ENCODE measurements around the gene TEP1.

The TEP1 gene

DNA sequence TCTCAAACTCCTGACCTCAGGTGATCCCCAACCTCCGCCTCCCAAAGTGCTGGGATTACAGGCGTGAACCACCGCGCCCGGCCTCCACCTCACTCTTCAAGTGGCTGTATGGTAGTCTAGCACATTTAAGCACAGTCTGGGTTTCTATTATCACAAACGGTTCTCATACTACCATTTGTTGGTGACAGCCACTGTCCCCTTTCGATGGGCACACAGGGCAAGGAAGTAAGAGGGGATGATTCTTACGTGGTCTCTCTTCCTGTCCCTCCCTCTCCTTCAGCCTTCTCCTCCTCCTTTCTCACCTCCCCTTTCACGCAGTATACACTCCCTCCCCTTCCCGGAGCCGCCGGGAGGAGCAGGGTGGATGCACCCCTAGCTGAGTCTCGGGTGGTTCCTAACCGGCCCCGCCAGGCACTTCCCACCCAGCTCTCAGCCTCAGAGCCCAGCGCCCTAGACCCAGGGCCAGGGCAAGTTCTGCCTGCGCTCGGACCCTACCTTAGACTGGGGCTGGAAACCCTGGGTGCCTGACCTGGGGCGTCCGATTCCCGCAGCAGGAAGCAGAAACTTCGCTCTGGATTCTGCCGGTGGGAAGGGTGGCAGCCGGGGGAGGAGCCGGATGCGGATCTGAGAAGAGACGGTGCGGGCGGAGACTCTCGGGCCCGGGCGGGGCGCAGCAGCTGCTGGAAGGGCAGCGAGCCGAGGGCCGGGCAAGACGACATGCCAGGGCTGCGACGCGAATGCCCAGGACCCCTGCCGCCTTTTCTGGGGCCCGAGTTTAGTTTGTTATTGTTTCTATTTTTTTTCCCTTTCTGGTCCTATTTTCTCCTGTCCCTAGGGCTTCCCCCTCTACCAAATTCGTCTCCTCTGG lies at the start of gene TEP1:
TSS of gene TEP1 (minus strand) at position 626 of the 868 bp plus-strand sequence. CDS start 5,062 bp downstream, outside the sequence.
- TF ChIP-seq, protein P1, sequence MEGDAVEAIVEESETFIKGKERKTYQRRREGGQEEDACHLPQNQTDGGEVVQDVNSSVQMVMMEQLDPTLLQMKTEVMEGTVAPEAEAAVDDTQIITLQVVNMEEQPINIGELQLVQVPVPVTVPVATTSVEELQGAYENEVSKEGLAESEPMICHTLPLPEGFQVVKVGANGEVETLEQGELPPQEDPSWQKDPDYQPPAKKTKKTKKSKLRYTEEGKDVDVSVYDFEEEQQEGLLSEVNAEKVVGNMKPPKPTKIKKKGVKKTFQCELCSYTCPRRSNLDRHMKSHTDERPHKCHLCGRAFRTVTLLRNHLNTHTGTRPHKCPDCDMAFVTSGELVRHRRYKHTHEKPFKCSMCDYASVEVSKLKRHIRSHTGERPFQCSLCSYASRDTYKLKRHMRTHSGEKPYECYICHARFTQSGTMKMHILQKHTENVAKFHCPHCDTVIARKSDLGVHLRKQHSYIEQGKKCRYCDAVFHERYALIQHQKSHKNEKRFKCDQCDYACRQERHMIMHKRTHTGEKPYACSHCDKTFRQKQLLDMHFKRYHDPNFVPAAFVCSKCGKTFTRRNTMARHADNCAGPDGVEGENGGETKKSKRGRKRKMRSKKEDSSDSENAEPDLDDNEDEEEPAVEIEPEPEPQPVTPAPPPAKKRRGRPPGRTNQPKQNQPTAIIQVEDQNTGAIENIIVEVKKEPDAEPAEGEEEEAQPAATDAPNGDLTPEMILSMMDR (IDR thresholded peaks at IDR 0.05) = no peak
- H3K36me3 ChIP-seq = peaks cover 4% of the 10 kb centered on the region

DNA sequence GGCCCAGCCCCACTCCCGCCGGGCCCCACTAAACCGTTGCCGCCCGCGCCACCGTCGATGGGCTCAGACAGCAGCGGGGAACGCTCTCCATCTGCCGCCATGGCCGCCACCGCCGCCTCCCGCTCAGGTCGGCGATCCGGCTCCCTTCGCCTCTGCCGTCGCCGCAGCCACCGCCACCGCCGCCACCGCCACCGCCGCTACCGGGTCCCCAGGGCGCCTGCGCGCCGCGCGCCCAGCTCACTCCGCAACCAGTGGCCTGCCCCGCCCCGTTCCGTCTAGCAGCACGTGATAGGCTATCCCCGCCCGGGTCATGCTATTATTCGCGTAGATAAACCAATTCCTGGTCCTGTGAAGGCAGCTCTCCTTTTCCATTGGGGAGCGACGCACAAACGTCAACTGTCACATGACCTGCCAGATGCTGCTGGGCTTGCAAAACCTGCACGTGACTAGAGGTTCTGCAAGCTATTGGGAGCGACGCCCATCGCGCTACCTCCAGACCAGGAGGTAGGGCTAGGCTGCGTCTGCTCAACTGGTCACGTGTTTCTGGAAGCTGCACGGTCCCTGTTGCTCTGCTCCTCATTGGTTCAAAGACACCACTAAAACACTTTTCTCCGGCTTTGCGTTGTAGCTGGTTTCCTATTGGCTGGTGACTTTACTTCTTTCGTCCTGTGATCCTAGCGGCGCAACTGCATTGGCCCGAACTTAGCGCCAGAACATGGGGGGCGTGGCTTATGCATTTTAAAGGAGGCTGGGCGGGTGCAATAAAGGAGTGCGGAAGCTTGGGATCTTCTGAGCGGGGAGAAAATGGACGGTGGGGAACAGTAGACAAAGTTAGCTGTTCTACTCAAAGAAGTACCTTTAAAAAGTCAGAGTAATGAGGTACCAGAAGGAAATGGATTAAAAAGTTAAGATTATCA lies 48.2 kb upstream of the TEP1 start, which contains the start of gene PIP4P1:
TSS of gene PIP4P1 (minus strand) at position 210 of the 917 bp plus-strand sequence. CDS start at position 101, 109 bp downstream.
- H3K27ac ChIP-seq = peak within 1 kb of the TSS; percentile 88
- peaks cover 48 to 54% of the 10 kb centered on the region in 2 experiments for H3K4me1 ChIP-seq (ENCODE audit: control insufficient read depth in 1 of 2, insufficient read depth in 1 of 2, low read depth in 1 of 2, low read length in 1 of 2)
- H3K36me3 ChIP-seq = peaks cover 33% of the 10 kb centered on the region
- peak within 1 kb of the TSS; percentile 69 to 80 for H3K4me3 ChIP-seq (ENCODE audit: low read depth in 1 of 2, low read length in 1 of 2)
- no peaks in the 10 kb centered on the region for H3K9me3 ChIP-seq
- TF ChIP-seq, protein P1 (IDR thresholded peaks at IDR 0.05) = peak; percentile 18
- H3K27me3 ChIP-seq = no peaks in the 10 kb centered on the region

More for the DNA sequence above, at the start of gene TEP1:
- Histone ChIP-seq H3K9me3 (no peaks in the 10 kb centered on the region), H3K4me1 (ENCODE audit: control insufficient read depth in 1 of 2, insufficient read depth in 1 of 2, low read depth in 1 of 2, low read length in 1 of 2) (peaks cover 13 to 24% of the 10 kb centered on the region in 2 experiments), H3K27me3 (no peaks in the 10 kb centered on the region), H3K27ac (peak within 1 kb of the TSS; percentile 89), H3K4me3 (ENCODE audit: low read depth in 1 of 2, low read length in 1 of 2) (peak within 1 kb of the TSS; percentile 75 to 89)

DNA sequence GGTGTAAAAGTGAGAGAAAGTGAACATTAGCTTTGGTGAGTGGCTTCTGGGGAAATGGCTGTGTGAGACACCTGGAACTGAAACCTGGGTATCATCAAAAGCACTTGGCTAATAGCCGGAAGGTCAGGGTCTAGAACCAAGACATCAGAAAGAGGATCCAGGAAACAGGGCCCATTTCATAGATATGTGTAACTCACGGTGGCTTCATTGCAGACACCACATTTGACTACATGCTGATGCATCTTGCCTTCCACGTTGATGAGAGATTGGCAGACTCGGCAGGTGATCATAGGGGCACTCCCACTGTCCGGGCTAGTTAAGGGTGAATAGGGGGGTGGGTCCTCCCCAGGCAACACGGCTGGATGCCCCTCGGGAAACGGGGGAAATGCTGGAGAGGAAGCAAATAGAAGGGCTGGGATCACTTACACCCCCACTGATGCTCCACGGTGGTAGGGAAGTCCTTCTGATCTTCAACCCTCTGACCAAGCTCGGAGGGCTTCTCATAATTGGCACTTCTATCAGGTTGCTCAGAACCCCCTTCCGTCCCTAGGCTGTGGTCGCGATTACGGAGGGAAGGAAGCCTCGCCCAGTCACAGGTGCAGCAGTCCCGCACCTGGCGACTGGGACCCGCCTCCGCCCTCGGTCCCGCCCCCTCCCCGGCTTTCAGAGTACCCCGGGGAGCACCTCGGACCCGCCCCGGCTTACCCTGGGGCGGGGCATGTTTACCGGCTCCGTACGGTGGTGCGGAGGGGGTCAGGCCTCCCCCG lies 47.3 kb upstream of the TEP1 start:
- H3K27ac ChIP-seq = peak overlapping the region; percentile 88
- H3K27me3 ChIP-seq = no peaks in the 10 kb centered on the region
- no peaks in the 10 kb centered on the region for H3K9me3 ChIP-seq
- peaks cover 56 to 62% of the 10 kb centered on the region in 2 experiments for H3K4me1 ChIP-seq (ENCODE audit: control insufficient read depth in 1 of 2, insufficient read depth in 1 of 2, low read depth in 1 of 2, low read length in 1 of 2)
- peak overlapping the region; percentile 69 to 80 for H3K4me3 ChIP-seq (ENCODE audit: low read depth in 1 of 2, low read length in 1 of 2)
- peaks cover 33% of the 10 kb centered on the region for H3K36me3 ChIP-seq
- TF ChIP-seq, protein P1 (IDR thresholded peaks at IDR 0.05) = no peak

DNA sequence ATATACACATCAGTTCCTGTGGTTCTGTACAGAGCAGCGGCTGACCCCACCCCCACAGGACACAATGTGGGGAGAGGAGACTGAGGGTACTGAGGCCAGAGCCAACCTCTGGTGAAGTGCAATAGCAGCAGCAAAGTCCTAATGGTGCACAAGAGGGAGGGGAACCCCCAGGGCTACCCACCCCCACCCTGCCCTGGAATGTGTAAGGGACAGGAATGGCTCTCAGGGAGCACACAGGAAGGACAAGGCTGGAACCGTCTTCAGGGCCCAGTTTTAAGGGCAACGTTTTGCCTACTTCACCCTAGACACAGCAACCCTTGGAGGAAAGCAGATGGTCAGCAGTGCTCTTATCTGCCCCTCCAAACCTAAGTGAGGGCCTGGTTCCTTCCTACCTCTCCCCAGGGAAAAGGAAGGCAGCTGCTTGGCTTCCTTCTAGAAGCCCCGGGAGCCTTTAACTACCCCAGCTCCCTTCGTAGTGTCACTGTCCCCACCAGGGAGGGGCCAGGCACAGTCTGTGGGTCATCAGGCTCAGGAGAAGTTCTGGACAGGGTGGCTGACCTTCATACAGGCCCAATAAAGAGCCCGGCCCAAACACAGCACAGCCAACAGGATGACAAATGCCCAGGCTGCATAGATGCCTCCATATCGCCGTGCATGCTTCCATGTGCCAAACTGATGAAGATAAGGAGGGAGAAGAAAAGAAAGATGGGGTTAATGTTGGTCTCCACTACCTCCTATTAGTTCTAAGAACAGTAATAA lies 44.9 kb upstream of the TEP1 start:
- peak overlapping the region; percentile 88 for H3K27ac ChIP-seq
- TF ChIP-seq, protein P1 (IDR thresholded peaks at IDR 0.05) = no peak
- peaks cover 74 to 80% of the 10 kb centered on the region in 2 experiments for H3K4me1 ChIP-seq (ENCODE audit: control insufficient read depth in 1 of 2, insufficient read depth in 1 of 2, low read depth in 1 of 2, low read length in 1 of 2)
- H3K36me3 ChIP-seq = peaks cover 33% of the 10 kb centered on the region
- no peaks in the 10 kb centered on the region for H3K27me3 ChIP-seq
- H3K4me3 ChIP-seq (ENCODE audit: low read depth in 1 of 2, low read length in 1 of 2) = no peak overlapping the region
- no peaks in the 10 kb centered on the region for H3K9me3 ChIP-seq

Data from neutrophil (primary cell).